K562 (cell line): ENCODE measurements around the gene SH3BGRL3. TPM values are rescaled to one million over a fixed set of nuclear protein-coding genes. Genes with fewer than 3 reads are reported as not detected.

Experiments
- CBFA2T3 ChIP-seq: fragments of 450-650 bp; IDR thresholded peaks from 2 replicates; pipeline ENCODE4 v1.6.1; 2017
- DPF2 ChIP-seq: fragments of 450-650 bp; IDR thresholded peaks from 2 replicates; pipeline ENCODE4 v1.6.1; 2016
- ELK3 ChIP-seq: fragments of 450-650 bp; formaldehyde crosslinking; IDR thresholded peaks from 2 replicates; pipeline ENCODE4 v1.4.0; 2020; ENCODE audit warnings: mild to moderate bottlenecking
- EP400 ChIP-seq: fragments of 450-650 bp; IDR thresholded peaks from 2 replicates; pipeline ENCODE4 v1.6.1; 2017; ENCODE audit warnings: antibody characterized with exemption, mild to moderate bottlenecking, moderate library complexity
- FOXK2 ChIP-seq, 2 experiments: fragments of 450-650 bp; IDR thresholded peaks in 1 of 2; conservative IDR thresholded peaks in 1 of 2; 2 replicates each; pipeline ENCODE4 v1.6.1; 2016; ENCODE audit warnings: low read depth in 2 of 2, mild to moderate bottlenecking in 1 of 2
- HDAC1 ChIP-seq, 2 experiments: fragments of 450-650 bp; IDR thresholded peaks; 2 replicates each; pipeline ENCODE4 v1.6.1; 2016 to 2017; ENCODE audit warnings: inconsistent platforms in 1 of 2, mild to moderate bottlenecking in 1 of 2, moderate library complexity in 1 of 2
- JUND ChIP-seq, 2 experiments: IDR thresholded peaks; 2 replicates in 1 of 2; 3 replicates in 1 of 2; pipeline ENCODE4 v1.6.1; 2011; ENCODE audit warnings: borderline replicate concordance in 2 of 2, low read depth in 2 of 2, low read length in 2 of 2, improper control_type of control experiment in 1 of 2, missing biosample characterization in 1 of 2, missing genetic modification characterization in 1 of 2, missing genetic modification reagents in 1 of 2
- KAT7 ChIP-seq: sonication (generic); formaldehyde crosslinking; IDR thresholded peaks from 2 replicates; pipeline ENCODE4 v1.8.0; 2022; ENCODE audit warnings: missing genetic modification reagents, mild to moderate bottlenecking, borderline replicate concordance
- MAFG ChIP-seq: fragments of 450-650 bp; conservative IDR thresholded peaks from 2 replicates; pipeline ENCODE4 v1.6.1; 2016; ENCODE audit warnings: missing genetic modification characterization, missing compliant biosample characterization
- MAZ ChIP-seq, 2 experiments: fragments of 450-650 bp in 1 of 2; sonication (generic) in 1 of 2; formaldehyde crosslinking; IDR thresholded peaks in 1 of 2; conservative IDR thresholded peaks in 1 of 2; 2 replicates each; pipeline versions ENCODE4 v1.4.0 to v1.5.0; 2020; ENCODE audit warnings: mild to moderate bottlenecking in 1 of 2, missing genetic modification reagents in 1 of 2
- MEIS2 ChIP-seq: fragments of 450-650 bp; IDR thresholded peaks from 2 replicates; pipeline ENCODE4 v1.6.1; 2014; ENCODE audit warnings: mild to moderate bottlenecking; ENCODE audit not compliant: partially characterized antibody
- MNT ChIP-seq, 2 experiments: fragments of 450-650 bp; conservative IDR thresholded peaks; 2 replicates each; pipeline ENCODE4 v1.6.1; 2017; ENCODE audit warnings: mild to moderate bottlenecking in 2 of 2, moderate library complexity in 2 of 2
- RBFOX2 ChIP-seq: fragments of 200-400 bp; formaldehyde crosslinking; IDR thresholded peaks from 2 replicates; pipeline ENCODE4 v1.6.1; 2017; ENCODE audit warnings: low read depth, mild to moderate bottlenecking, low read length, moderate library complexity
- RFX5 ChIP-seq: IDR thresholded peaks from 2 replicates; pipeline ENCODE4 v1.6.1; 2011; ENCODE audit warnings: low read depth, mild to moderate bottlenecking, improper control_type of control experiment, low read length
- SMARCA4 ChIP-seq: fragments of 450-650 bp; IDR thresholded peaks from 2 replicates; pipeline ENCODE4 v1.6.1; 2016
- SUPT5H ChIP-seq: fragments of 450-650 bp; IDR thresholded peaks from 2 replicates; pipeline ENCODE4 v1.6.1; 2016
- TOE1 ChIP-seq, 2 experiments: fragments of 450-650 bp in 1 of 2; sonication (generic) in 1 of 2; formaldehyde crosslinking in 1 of 2; IDR thresholded peaks; 2 replicates each; pipeline versions ENCODE4 v1.7.1 to v1.8.0; 2016 to 2022; ENCODE audit warnings: borderline replicate concordance in 2 of 2, mild to moderate bottlenecking in 2 of 2, antibody characterized with exemption in 1 of 2, inconsistent platforms in 1 of 2, low read depth in 1 of 2, missing genetic modification reagents in 1 of 2, moderate library complexity in 1 of 2
- TRIM28 ChIP-seq: fragments of 450-650 bp; IDR thresholded peaks from 2 replicates; pipeline ENCODE4 v1.6.1; 2017
- USF2 ChIP-seq: sonication (generic); formaldehyde crosslinking; IDR thresholded peaks from 2 replicates; pipeline ENCODE4 v1.5.0; 2020; ENCODE audit warnings: missing genetic modification reagents
- ZBTB7A ChIP-seq: IDR thresholded peaks from 2 replicates; pipeline ENCODE4 v1.6.1; 2011; ENCODE audit warnings: low read depth, mild to moderate bottlenecking, low read length, moderate library complexity, borderline replicate concordance; ENCODE audit not compliant: control insufficient read depth
- ZKSCAN3 ChIP-seq: fragments of 250-450 bp; sonication (Bioruptor Pico); IDR thresholded peaks from 2 replicates; pipeline ENCODE4 v1.4.0; 2020
- ZNF3 ChIP-seq: fragments of 250-450 bp; sonication (Bioruptor Pico); IDR thresholded peaks from 2 replicates; pipeline ENCODE4 v1.5.0; 2021; ENCODE audit warnings: mild to moderate bottlenecking, moderate library complexity
- ZNF354B ChIP-seq: fragments of 250-450 bp; sonication (Bioruptor Pico); IDR thresholded peaks from 2 replicates; pipeline ENCODE4 v1.4.0; 2020
- ZNF583 ChIP-seq: fragments of 250-450 bp; sonication (Bioruptor Pico); IDR thresholded peaks from 2 replicates; pipeline ENCODE4 v1.4.0; 2020
- polyA plus RNA-seq, 8 experiments: library from polyadenylated mRNA; depleted of rRNA in 4 of 8; stranded (reverse) in 5 of 8; unstranded in 3 of 8; fragments of >200 nt; fragmentation: Nextera tagmentation in 2 of 8; fragmentation: Illumina TruSeq in 1 of 8; extraction: Ambion mirVana in 2 of 8; extraction: Trizol in 1 of 8; gene quantifications; 2 replicates each; pipeline versions ENCODE4 v1.2.1 to v1.2.3, GENCODE V29; 2011 to 2014; ENCODE audit warnings: inconsistent platforms in 1 of 8, missing spikeins in 1 of 8
- total RNA-seq, 7 experiments: library from RNA; depleted of rRNA in 6 of 7; stranded (reverse); fragments of >200 nt in 6 of 7; fragmentation: Illumina TruSeq in 2 of 7; extraction: Trizol in 2 of 7; gene quantifications; 2 replicates each; pipeline versions ENCODE4 v1.2.1 to v1.2.3, GENCODE V29; 2011 to 2021; ENCODE audit warnings: low replicate concordance in 1 of 7

The SH3BGRL3 gene
- total and polyA plus RNA-seq, 9 of the 15 experiments (the other 6 are each of a cell fraction or from before 2014, with no cell fraction given) = 30.3 to 140 (median 54.2) TPM

GRCh38 chr1:26237230-26237966 is 42.5 kb upstream of the SH3BGRL3 start (continued):
- TF ChIP-seq ELK3 (0 out of 2 replicates have a peak, but pooled peaks have one; percentile 51), FOXK2 (conservative IDR thresholded peaks at IDR 0.05 in 1 of 2, IDR thresholded peaks at IDR 0.05 in 1 of 2; ENCODE audit: low read depth in 2 of 2) (peak; percentile 87 to 90), KAT7 (CRISPR knock-in tag) (0 out of 2 replicates have a peak, but pooled peaks have one; percentile 21), RBFOX2 (no peak), ZBTB7A (no peak), SMARCA4 (peak; percentile 95), TOE1 (IDR thresholded peaks at IDR 0.05; ENCODE audit: borderline replicate concordance) (0 out of 2 replicates have a peak, but pooled peaks have one; percentile 27), TOE1 (CRISPR knock-in tag; IDR thresholded peaks at IDR 0.05; ENCODE audit: borderline replicate concordance, low read depth) (no peak), CBFA2T3 (peak; percentile 25; the same call in 1 of the 2 replicates), TRIM28 (0 out of 2 replicates have a peak, but pooled peaks have one; percentile 27), MAFG (tag) (peak; percentile 100), ZNF354B (CRISPR knock-in tag) (no peak), RFX5 (no peak), HDAC1 (IDR thresholded peaks at IDR 0.05) (0 out of 4 replicates have a peak, but pooled peaks of 1 of the 2 experiments have one; percentile 42), MNT (conservative IDR thresholded peaks at IDR 0.05) (peak; percentile 55 to 69), DPF2 (peak; percentile 87), ZKSCAN3 (no peak), JUND (IDR thresholded peaks at IDR 0.05; ENCODE audit: borderline replicate concordance, low read depth, low read length) (peak; percentile 70; the same call in 1 of the 2 replicates), JUND (tag; IDR thresholded peaks at IDR 0.05; ENCODE audit: borderline replicate concordance, low read depth, low read length) (peak; percentile 88), EP400 (peak; percentile 66), SUPT5H (no peak), MAZ (CRISPR knock-in tag; conservative IDR thresholded peaks at IDR 0.05 in 1 of 2, IDR thresholded peaks at IDR 0.05 in 1 of 2) (0 out of 4 replicates have a peak, but pooled peaks have one; percentile 18 to 29), ZNF583 (CRISPR knock-in tag) (no peak), USF2 (CRISPR knock-in tag) (no peak), MEIS2 (peak; percentile 26), ZNF3 (CRISPR knock-in tag) (no peak)
